Lower lobe of right lung (tissue), 2 donors: ENCODE results near the gene SRCAP. TPM values are rescaled to one million over a fixed set of nuclear protein-coding genes. Genes with fewer than 3 reads are reported as not detected.

ENCODE experiments used
- ATAC-seq, 2 donors: fragments of 200-7000 bp; cut with Tn5 transposase; one replicate each; pipeline ENCODE4 v1.9.1; 2020 to 2022; ENCODE audit warnings: mild to moderate bottlenecking in 2 of 2, moderate library complexity in 2 of 2
- DNase-seq: peaks from one replicate; pipeline ENCODE4 v3.0.0-alpha.2; 2020
- H3K27ac ChIP-seq: fragments of 200-600 bp; one replicate; pipeline ENCODE4 v1.8.0; 2022
- H3K27me3 ChIP-seq: fragments of 200-600 bp; one replicate; pipeline ENCODE4 v1.8.0; 2022; ENCODE audit warnings: low read depth
- H3K36me3 ChIP-seq: fragments of 200-600 bp; one replicate; pipeline ENCODE4 v1.8.0; 2022; ENCODE audit warnings: mild to moderate bottlenecking
- H3K4me1 ChIP-seq: fragments of 200-600 bp; one replicate; pipeline ENCODE4 v1.8.0; 2022
- H3K4me3 ChIP-seq: fragments of 200-600 bp; one replicate; pipeline ENCODE4 v1.8.0; 2022; ENCODE audit warnings: mild to moderate bottlenecking
- H3K9me3 ChIP-seq: fragments of 200-600 bp; one replicate; pipeline ENCODE4 v1.8.0; 2022
- intact Hi-C: fragments of 100-400 bp; cut with DNase I; formaldehyde crosslinking; loops from one replicate; pipeline ENCODE4 v1.11.0; 2022
- total RNA-seq: library from RNA; stranded (reverse); fragmentation: NEBNext Ultra II Directional; extraction: Animal tissue kit (Norgen Biotek cat#: 25700); gene quantifications from one replicate; pipeline ENCODE4 v1.2.1, GENCODE V29; 2021
- TF ChIP-seq, protein P1 (sequence below): fragments of 200-600 bp; IDR thresholded peaks from one replicate; pipeline ENCODE4 v1.8.0; 2022; ENCODE audit warnings: antibody characterized with exemption, mild to moderate bottlenecking
- donor health status: DM: no; HTN: yes; CAD: no; lungs with severe emphysema.

SRCAP gene
- total RNA-seq, 1 donor from 2014 or later, result 73.8 TPM

DNA sequence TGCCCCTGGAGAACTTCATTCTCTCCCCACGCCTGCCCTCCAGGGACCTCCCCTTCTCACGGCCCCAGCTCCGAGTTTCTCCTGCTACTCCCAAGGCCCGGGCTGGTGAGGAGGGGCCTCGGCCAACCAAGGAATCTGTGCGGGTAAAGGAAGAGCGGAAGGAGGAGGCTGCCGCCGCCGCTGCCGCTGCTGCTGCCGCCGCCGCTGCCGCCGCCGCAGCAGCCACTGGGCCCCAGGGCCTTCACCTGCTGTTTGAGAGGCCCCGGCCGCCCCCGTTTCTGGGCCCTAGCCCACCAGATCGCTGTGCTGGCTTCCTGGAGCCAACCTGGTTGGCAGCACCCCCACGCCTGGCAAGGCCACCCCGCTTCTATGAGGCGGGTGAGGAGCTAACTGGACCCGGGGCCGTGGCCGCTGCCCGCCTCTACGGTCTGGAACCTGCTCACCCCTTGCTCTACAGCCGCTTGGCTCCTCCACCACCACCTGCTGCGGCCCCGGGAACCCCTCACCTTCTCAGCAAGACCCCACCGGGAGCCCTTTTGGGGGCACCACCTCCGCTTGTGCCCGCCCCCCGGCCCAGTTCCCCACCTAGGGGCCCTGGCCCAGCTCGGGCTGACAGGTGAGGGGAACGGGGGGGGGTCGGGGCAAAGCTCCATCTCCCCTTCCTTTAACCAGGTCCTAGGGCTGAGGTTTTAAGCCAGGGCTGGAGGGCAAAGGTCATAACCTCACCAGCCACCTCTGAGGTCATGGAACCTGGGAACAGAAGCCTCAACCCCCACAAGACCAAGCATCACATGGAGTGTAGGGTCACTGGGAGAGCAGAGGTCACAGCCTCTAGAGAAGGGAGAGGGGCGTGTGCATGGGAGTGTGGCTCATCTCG lies 29.7 kb upstream of the SRCAP start:
- peaks cover 70% of the 10 kb centered on the region for H3K36me3 ChIP-seq
- H3K9me3 ChIP-seq, result no peaks in the 10 kb centered on the region
- no peak overlapping the region for H3K4me3 ChIP-seq
- TF ChIP-seq, protein P1, sequence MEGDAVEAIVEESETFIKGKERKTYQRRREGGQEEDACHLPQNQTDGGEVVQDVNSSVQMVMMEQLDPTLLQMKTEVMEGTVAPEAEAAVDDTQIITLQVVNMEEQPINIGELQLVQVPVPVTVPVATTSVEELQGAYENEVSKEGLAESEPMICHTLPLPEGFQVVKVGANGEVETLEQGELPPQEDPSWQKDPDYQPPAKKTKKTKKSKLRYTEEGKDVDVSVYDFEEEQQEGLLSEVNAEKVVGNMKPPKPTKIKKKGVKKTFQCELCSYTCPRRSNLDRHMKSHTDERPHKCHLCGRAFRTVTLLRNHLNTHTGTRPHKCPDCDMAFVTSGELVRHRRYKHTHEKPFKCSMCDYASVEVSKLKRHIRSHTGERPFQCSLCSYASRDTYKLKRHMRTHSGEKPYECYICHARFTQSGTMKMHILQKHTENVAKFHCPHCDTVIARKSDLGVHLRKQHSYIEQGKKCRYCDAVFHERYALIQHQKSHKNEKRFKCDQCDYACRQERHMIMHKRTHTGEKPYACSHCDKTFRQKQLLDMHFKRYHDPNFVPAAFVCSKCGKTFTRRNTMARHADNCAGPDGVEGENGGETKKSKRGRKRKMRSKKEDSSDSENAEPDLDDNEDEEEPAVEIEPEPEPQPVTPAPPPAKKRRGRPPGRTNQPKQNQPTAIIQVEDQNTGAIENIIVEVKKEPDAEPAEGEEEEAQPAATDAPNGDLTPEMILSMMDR, result no peak
- no peak overlapping the region for H3K27ac ChIP-seq
- no peaks in the 10 kb centered on the region for H3K4me1 ChIP-seq
- no peak for DNase-seq
- no peak for ATAC-seq
- H3K27me3 ChIP-seq, result no peaks in the 10 kb centered on the region
- intact Hi-C loops, result no loop called here

DNA sequence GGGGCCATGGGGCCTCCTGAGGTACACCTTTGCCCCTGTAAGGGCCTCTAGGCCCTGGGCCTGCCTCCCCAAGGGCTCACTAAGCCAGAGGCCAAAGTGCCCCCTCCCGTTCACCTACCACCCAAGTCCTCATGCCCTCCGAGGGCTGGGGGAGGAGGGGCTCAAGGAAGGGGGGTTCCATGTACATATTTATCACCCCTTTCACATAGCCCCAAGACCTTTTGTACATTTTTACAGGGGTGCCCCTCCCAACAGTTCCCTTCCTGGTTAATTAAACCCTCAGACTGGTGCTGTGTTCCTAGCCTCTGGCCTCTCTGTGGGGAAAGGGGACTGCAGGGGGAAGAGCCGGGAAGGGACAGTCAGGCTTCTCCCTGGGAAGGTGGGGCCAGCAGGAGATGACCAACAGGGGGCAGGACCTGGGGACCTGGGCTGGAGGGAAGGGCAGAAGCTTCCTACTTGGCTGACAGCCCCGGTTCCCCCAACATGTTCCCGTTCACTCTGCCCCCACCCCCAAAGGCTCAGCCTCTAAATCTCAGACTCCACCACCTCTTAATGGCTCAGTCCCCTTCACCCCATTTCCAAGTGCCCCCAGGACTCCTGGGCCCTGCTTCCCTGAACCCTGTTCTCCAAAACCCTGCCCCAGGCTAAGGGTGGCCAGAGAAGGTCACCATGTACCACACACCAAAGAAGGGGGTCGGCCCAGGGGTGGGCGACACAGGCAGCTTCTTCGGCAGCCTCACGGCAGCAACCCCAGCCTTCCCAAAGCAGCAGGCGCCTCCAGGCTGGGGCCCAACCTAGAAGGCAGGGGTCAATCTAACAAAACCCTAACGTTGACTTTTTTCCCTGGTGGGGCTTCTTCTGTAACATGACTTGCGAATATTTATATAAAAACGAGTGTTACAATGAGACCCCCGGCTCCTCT lies 28.8 kb upstream of the SRCAP start:
- no peaks in the 10 kb centered on the region for H3K27me3 ChIP-seq
- H3K27ac ChIP-seq, result no peak overlapping the region
- H3K36me3 ChIP-seq, result peaks cover 61% of the 10 kb centered on the region
- intact Hi-C loops, result no loop called here
- no peaks in the 10 kb centered on the region for H3K9me3 ChIP-seq
- ATAC-seq (peak in 1 of 2 donors; percentile 13), DNase-seq (no peak)
- H3K4me1 ChIP-seq, result no peaks in the 10 kb centered on the region
- no peak overlapping the region for H3K4me3 ChIP-seq
- TF ChIP-seq, protein P1, result no peak

DNA sequence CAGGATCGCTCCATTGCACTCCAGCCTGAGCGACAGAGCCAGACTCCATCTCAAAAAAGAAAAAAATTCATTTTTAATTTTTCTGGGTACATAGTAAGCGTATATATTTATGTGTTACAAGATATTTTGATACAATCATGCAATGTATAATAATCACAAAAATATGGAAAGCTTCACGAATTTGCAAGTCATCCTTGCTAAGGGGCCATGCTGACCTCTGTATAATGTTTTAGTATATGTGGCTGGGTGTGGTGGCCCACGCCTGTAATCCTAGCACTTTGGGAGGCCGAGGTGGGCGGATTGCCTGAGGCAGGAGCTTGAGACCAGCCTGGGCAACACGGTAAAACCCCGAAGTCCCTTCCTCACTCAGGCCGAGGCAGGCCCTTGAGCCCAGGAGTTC lies 23.8 kb upstream of the SRCAP start:
- TF ChIP-seq, protein P1, result no peak
- no peak overlapping the region for H3K27ac ChIP-seq
- H3K27me3 ChIP-seq, result no peaks in the 10 kb centered on the region
- no peak for ATAC-seq
- DNase-seq, result no peak
- no peak overlapping the region for H3K4me3 ChIP-seq
- peaks cover 12% of the 10 kb centered on the region for H3K36me3 ChIP-seq
- H3K4me1 ChIP-seq, result no peaks in the 10 kb centered on the region
- intact Hi-C loops, result no loop called here
- H3K9me3 ChIP-seq, result no peaks in the 10 kb centered on the region

DNA sequence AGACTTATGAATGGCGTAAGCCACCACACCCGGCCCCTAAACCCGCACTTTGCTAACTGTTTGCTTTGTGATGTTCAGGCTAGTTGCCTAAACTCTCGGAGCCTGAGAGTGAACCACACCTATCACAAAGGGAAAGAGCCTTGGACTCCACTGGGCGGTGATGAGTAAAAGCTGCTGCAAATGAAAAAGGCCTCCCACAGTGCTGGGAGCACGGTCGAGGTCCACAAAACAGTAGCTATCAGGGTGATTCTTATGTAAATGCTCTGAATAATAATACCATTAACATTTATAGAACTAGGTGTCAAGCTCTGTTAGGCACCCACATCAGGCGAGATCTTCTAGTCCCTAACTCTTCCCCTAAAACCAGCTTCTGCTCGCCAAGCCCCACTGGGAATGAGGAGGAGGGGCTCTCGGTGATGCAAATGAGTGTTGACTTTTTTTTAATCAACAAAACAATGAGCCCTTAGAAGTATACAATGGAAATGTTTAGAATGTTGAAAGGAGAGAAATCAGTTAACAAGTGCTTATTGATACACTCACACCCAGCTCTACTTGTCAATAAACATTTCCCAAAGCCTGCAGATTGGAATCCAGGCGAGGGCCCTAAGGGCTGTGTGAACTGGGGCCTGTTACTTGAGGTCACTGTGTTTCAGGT lies 20.9 kb upstream of the SRCAP start:
- H3K27ac ChIP-seq, result no peak overlapping the region
- H3K27me3 ChIP-seq, result no peaks in the 10 kb centered on the region
- H3K4me1 ChIP-seq, result no peaks in the 10 kb centered on the region
- H3K36me3 ChIP-seq, result no peaks in the 10 kb centered on the region
- intact Hi-C loops, result no loop called here
- no peak for ATAC-seq
- no peak for DNase-seq
- no peaks in the 10 kb centered on the region for H3K9me3 ChIP-seq
- TF ChIP-seq, protein P1, result no peak
- no peak overlapping the region for H3K4me3 ChIP-seq

DNA sequence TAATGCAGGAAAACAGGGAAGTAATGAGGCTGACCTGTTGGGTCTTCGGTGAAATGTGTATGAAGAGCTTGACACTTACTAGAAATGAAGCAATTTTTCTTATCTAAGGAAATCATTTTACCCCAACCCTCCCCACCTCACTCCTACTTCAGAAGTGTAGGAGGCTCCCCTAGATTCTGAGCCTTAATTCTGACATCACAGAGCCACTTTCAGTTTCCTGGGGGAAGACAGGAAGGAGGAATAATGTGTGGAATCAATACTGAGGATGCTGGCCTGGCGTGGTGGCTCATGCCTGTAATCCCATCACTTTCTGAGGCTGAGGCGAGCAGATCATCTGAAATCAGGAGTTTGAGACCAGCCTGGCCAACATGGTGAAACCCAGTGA lies 20.4 kb upstream of the SRCAP start:
- no peak for ATAC-seq

More for the DNA sequence above, 20.4 kb upstream of the SRCAP start:
- Histone ChIP-seq H3K27ac (no peak overlapping the region), H3K9me3 (no peaks in the 10 kb centered on the region), H3K4me3 (no peak overlapping the region), H3K36me3 (no peaks in the 10 kb centered on the region), H3K4me1 (no peaks in the 10 kb centered on the region), H3K27me3 (no peaks in the 10 kb centered on the region)
- DNase-seq, result no peak
- intact Hi-C loops, result no loop called here
- TF ChIP-seq, protein P1, result no peak
